NT2/D1 (cell line): Measurements from ENCODE around the gene MIB1.

Experiments used
- SUZ12 ChIP-seq: IDR thresholded peaks from 2 replicates; pipeline ENCODE4 v1.6.1; 2011; ENCODE audit not compliant: insufficient read length, insufficient read depth; ENCODE audit errors: extremely low read depth
- YY1 ChIP-seq: IDR thresholded peaks from 2 replicates; pipeline ENCODE4 v1.6.1; 2011; ENCODE audit not compliant: insufficient read length, insufficient read depth
- ZNF274 ChIP-seq: IDR thresholded peaks from 2 replicates; pipeline ENCODE4 v1.6.1; 2011; ENCODE audit warnings: mild to moderate bottlenecking, low read depth, low read length

- TF ChIP-seq ZNF274 (no peak), YY1 (no peak), SUZ12 (no peak)
Observed at GRCh38 chr18:21725201-21725600, 15.4 kb upstream of the MIB1 start.
